ENCODE data around the gene PSMG3.

PSMG3 gene

DNA sequence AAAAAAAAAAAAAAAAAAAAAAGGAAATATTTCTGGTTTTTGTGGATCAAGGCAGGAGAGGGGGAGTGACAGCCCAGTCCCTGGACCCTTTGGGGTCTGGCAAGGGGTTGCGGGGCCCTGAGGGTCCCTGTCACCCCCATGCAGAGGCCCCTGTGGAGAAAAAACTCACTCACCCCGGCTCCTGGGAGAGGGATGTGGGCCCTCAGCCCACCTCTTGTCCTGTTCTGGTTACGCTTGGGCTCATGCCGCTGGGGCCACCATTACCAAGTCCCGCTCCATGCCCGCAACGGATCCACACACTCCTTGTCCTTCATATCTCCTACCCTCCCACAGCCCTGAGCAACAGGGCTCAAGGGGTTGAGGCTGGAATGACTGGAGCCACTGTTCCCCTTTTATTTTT is 12.8 kb downstream of the PSMG3 start:
- DNase-seq = no peak

DNA sequence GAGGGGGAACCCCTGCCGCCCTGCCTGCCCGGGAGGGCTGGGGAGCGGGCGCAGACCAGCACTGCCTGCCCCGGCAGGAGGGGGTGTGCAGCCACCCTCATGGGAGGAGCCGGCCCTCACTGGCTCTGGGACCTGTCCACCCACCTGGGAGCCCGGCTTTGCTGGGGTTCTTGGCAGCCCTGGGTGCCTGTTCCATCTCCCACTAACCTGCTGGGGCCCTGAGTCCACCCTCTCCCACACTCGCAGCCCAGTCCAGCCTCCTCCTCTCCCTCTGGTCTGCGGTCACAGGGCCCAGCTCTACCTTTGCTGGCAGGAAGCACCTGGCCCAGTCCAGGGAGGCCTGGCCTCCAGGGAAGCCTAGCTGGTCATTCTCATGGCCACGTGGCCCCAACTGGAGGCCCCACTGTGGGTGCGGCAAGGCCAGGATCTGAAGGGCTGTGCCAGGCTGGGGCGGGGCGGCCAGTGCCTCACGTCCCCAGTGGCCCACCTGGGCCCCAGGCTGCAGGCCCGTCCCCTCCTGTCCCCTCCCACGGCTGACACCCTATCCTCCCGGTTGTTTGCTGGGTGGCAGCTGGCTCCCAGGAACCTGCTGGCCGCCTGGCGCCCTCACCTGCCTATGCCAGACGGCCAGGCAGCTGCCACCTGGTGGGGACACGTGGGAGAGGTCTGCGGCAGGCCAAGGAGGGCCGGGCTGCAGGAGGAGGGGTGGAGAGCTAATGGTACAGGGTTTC is 13.9 kb downstream of the PSMG3 start, which contains the start of gene TMEM184A:
TMEM184A (minus strand) TSS at position 393 of the 731 bp plus-strand sequence. CDS start 721 bp downstream, outside the sequence.
- no peak for DNase-seq

DNA sequence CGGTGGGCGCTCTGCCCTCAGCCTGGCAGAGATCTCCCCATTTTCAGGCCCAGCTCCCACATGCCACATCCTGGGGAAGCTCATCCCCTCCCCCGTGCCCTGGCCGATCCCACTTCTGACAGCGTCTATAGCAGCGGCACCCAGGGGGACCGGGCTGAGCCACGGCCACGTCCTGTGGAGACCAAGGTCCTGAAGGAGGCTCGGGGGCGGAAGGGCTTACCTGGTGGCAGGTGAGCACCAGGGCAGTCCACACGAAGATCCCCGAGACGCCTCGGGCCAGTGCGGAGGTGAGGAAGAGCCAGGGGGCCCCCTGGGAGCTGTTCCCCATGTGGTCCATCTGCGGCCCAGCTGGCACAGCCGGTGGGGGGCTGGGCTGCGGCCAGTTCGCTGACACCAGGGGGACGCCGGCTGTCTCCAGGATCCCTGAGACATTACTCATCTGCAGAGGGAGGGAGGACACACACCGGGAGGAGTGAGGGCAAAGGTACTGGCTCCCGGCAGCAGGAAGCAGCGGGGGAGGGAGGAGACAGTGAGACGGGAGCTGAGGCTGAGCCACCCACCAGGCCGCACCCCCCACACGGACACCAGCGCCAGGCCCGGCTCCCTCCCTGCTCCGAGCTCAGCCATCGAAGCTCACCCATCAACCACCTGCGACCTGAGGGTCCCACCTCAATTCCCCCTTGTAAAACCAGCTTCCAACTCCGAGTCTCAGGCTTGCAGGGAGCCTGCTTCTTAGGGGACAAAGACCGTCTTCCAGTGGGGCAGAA is 14.6 kb downstream of the PSMG3 start:
- no peak for DNase-seq

DNA sequence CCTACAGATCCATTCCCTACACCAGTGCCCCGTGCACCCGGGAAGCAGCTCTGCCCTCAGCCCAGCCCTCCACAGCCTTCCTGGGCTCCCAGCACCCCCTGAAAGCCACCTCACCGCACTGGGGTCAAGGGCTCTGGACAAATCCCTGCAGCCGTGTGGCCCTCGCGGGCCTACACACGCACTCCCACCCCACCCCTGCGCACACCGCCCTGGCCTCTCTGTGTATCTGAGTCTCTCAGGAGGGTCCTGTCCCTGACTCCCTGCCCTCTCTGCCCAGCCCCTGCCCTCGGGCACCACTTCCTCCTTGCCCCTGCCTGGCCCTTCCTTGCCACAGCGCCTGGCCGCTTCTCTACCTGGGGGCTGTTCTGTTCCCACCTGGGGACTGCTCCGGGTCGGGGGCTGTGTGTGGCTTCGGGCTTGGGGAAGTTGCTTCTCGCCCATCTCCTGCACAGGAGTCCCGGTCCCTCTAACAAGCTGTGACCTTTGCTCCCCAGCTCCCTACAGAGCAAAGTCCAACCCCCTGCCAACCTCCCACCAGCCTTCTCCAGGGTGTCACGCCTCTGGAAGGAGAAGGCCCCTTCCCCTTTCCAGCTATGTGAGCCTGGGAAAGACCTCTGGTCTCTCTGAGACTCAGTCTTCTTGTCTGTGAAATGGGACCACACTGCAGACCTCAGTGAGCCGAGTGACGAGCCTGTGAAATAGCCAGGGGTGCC is 15.3 kb downstream of the PSMG3 start:
- DNase-seq = no peak

DNA sequence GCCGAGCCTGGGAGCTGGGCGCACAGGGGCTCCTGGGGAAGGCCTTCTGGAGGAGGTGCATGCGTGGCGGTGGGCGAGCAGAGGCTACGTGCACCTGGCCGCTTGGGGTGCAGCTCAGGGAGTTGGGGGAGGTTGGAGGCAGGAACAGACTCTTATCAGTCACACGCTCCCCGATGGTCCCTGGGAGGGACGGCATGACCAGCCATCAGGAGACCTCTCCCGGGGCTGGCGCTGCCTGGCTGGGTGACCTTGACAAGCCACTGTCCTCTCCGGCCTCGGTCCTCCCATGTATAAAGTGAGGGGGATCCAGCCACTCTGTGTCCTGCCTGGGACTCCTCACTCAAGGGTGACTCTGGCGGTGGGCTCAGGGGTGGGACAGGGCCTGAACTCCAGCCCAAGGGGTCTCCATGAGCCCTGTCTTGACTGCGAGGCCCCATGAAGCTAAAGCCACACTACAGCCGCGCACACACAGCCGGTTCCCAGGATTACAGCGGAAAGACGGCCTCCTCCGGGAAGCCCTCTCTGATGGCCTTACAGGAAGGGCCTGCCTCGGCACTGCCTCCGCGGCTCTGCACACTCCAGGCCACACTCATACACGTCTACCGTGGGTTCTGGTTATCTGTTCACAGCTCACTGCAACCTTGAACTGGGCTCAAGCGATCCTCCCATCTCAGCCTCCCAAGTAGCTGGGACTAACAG is 16.2 kb downstream of the PSMG3 start:
- no peak for DNase-seq

DNA sequence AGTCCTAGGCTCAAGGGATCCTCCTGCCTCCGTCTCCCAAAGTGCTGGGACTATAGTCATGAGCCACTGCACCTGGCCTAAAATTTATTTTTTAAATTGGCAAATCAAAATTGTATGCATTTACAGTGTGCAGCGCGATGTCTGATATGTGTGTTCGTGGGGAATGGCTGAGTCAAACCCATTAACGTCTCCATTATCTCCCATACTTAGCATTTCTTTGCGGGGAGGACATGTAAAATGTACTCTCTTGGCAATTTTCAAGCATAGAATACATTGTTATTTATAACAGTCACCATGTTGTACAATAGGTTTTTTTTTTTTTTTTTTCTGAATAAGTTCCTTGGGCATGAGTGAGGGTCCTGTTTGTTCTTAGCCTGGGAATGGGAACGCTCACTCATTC is 17.6 kb downstream of the PSMG3 start:
- no peak for DNase-seq

DNA sequence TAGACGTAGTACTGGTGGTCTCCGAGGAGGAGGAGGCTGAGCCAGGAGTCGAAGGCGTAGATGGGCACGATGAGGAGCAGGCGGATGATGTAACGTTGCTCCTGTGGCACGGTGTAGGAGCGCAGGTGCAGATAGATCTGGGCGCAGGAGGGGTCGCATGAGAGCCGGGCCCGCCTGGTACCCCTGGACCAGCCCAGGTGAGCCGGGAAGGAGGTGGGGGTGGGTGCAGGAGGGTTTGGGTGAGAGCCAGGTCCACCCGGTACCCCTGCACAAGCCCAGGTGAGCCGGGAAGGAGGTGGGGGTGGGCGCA is 19.0 kb downstream of the PSMG3 start:
- no peak for DNase-seq

DNA sequence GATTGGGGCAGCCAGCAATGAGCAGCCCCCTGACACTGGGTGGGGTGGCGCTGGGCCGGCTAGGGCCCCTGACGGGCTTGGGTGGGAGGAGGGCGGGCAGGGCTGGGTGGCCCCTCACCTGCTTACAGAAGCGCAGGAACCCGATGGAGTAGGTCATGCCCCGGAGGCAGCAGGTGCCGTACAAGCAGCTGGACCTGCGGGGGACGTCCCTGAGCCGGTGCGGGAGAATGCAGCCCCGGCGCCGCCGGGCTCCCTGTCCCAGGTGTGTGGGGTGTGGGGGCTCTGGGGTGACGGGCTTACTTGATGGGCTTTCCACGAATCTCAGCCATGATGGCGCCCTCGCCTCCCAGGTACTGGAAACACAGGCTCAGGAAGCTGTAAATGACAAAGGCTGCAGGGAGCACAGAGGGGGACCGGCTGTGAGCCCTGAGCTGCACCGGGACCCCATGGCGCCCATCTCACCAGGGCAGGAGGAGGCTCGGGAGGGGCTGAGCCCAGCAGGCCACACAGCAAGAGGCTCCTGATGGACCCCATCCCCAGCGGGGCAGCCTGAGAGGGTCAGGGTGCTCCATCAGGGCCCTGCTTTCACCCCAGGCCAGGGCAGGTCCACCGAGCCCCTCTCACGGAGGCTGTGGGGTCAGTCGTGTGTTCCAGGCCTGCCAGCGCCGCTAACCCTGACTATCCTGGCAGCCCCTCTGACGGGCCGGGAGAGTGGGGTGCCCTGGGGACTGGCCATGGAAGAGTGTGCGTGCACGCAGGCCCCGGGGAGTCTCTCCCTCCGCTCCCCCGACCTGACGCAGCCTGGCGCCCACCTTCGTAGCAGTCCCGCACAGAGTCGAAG is 19.6 kb downstream of the PSMG3 start:
- no peak for DNase-seq

DNA sequence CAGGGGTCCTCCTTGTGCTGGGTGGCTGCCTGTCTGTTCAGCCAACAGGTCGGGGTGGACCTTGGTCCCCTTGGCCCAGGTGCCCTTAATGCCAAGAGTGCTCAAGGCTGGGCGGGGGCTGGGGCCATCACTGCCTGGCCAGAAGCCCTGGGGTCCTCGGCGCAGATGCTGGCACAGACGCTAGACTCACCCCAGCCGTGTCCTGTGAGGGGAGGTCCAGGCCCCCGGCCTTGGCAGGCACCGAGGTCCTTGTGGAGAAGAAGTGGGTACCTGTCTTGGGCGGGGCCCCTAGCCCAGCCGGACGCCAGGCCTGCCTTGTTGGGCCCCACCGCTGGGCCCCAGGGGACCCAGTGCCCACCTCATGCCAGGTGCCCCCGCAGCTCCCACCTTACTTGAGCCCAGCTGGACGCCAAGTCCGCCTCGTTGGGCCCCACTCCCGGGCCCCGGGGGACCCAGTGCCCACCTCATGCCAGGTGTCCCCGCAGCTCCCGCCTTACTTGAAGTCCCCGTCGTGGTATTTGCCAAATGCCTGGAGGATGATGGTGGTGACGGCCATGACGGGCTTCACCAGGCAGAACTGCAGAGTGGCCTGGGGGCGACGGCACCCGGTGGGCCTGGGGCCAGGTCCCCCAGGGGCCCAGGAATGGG is 20.4 kb downstream of the PSMG3 start:
- DNase-seq = no peak

DNA sequence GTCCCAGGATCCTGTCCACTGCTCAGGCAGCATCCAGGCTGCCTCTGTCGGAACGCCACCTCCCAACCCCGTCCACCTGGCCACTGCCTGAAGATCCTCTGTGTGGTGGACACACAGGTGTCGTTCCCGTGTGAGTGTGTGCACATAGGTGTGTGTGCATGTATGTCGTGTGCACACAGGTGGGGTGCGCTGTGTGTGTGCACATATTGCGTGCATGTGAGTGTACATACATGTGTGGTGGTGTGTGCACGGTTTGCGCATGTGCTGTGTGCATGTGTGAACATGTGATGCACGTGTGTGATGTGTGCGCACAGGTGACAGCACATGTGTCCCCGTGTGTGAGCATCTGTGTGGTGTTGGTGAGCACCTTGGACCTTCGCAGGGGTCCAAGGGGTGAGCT is 20.9 kb downstream of the PSMG3 start:
- no peak for DNase-seq

DNA sequence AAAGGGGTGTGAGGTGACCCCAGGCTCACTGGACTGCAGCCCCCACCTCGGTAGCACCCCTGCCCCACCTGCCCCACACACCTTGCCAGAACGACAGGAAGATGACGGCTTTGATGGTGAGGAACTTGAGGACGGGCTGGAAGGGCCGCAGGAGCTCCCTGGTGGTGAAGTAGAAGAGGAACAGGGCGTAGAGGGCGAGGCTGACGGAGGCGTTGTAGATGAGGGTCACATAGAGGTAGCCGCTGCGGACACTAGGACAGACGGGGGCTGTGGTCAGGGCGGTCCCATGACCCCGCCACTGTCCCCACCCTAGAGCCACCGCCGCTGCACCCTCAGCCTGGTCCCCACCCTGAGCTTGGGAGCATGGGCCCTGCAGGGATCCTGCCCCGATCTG is 21.4 kb downstream of the PSMG3 start:
- DNase-seq = no peak

DNA sequence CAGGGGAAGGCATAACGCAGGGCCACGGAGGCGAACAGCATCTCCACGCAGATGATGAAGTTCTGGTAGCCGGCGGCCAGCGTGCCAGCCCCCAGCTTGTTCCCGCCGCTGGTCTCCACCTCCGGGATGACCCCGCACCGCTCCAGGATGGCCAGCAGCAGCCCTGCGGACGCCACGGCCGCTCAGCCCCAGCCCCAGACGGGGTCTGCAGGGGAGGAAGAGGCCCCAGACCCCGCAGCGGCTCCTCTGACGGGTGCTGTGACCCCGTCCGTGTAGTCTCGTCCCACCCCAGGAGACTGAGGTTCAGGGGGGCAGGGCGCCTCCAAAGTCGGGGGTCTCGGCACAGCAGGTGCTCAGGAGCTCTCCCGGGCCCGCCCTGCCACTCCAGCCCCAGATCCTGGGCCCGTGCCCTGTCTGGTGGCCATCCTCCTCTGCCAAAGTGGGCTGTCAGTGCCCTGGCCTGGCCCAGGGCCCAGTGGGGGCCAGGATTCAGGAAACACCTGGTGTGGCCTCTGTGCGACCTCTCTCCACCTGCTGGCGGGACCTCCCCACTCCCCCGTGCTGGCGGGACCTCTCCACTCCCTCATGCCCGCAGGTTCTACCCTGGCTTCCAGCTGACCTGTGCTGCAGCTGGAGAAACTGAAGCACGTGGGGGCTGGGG is 21.9 kb downstream of the PSMG3 start:
- no peak for DNase-seq

DNA sequence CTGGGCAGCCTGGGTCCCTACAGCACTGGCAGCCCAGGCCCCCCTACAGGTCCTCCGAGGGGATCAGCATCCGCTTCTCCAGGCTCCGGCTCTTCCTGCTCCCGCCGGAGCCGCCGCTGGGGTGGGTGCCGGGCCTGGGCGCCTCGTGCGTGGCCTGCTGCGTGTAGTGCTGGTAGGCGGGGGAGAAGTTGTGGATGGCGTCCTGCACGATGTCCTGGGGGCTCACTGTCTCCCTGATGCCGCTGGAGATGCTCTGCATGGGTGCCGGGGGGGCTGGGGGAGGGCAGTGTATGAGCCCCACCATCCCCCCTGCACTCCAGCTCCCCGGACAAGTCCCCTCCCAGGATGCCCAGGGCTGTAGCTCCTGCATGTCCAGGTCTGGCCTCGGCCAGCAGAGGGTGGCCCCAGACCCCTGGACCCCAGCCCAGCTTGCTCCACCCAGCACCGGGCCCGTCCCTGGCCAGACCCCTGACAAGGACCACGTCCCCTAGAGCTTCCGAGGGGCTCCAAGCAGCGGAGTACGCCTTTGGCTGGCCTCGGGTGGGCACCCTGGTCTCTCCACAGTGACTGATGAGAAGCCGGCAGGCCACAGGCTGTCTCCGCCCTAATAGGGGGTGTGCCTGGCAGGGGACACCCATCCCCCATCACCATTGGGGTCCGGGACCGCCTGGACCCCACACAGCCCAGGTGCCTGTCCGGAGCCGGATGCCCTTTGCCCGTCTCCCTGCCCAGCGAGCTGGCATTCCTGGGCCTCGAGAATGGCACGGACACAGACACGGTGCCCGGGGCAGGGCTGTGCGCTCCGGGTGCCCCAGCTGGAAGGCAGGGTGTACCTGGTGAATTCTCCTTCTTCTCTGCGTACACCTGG is 22.7 kb downstream of the PSMG3 start:
- DNase-seq = no peak

DNA sequence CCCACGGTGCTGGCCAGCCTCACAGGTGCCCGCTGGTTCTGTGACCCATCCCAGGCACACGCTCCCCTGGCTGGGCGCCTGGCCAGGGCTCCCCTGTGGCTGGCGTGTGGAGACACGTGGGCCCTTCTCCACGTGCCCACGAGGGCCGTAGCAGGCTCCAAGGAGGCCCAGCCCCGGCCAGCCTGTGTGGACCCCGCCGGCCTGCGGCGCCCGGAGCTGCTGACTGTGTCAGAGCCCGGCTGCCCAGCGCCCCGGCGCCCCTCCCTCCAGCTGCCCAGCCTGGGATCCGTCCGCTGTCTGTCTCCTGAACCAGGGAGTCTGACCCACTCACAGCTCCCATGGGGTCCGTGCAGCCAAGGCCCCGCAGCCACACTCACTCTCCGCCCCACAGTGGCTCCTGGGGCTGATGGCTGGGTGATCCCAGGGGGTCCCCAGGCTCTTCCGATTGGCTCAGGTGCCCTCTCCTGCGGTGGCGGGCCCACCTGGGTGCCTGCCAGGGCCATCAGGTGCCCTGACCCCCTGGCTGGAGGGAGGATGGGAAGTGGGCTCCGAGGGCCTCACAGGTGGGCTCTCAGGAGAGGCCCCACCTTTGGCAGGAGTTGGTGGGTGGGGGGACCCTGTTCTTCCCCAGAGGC is 23.4 kb downstream of the PSMG3 start:
- DNase-seq = no peak

DNA sequence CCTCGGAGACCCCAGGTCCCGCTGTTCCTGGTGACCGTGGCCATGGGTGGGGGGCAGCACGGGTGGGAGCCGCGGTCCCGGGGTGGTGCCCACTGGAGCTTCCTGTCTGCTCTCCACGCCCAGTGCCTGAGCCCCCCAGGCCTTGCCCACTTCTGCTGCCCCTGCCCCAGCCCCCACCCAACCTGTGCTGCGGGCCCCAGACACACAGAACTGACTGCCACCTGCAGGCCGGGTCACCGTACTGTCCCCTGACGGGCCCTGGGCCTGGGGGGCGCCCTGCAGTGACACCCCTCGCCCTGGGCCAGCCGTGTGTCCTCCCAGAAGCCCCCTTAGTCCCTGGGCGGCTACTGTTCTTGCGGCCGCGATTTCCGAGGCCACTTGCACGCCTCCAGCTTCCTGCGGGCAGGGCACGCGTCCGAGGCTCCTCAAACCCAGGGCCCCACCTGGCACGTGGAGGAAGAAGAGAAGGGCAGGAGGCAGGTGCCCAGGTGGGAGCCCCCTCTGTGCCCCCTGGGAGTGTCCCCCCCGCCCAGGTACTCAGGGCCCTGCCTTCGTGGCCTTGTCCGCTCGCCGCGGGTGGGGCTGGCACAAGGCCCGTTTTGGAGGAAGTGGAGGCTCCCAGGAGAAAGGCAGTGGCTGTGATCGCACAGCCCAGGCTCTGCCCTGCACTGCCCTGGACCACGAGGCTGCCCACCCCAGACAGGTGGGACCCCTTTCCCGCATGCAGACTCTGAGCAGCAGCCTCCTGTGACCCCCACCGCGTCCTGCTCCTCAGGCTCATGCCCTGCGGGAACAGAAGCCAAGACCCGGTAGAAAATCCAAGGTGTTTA is 24.2 kb downstream of the PSMG3 start:
- DNase-seq = no peak

DNA sequence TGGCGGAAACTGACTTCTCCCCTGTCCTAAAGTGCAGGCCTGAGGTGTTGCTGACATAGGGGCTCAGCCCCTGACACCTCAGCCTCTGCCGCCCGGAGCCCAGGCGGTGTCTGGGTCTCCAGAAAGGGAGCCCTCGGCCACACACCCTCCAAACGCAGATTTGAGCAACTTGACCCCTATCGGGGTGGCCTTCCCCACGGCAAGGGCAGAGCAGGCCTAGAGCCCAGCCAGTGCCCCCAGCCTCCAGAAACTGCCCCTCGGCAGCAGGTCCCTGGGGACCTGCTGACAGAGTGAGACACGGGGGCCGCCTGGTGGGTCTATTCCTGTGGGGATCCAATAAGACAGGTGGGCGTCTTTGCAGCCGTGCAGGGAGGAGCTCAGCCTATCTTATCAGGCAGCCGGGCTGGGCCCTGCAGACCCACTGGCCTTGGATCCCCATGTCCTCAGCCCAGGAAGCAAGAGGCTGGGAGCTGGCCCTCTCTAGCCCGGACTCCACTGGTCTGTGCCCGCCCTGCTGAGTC is 24.9 kb downstream of the PSMG3 start:
- no peak for DNase-seq

DNA sequence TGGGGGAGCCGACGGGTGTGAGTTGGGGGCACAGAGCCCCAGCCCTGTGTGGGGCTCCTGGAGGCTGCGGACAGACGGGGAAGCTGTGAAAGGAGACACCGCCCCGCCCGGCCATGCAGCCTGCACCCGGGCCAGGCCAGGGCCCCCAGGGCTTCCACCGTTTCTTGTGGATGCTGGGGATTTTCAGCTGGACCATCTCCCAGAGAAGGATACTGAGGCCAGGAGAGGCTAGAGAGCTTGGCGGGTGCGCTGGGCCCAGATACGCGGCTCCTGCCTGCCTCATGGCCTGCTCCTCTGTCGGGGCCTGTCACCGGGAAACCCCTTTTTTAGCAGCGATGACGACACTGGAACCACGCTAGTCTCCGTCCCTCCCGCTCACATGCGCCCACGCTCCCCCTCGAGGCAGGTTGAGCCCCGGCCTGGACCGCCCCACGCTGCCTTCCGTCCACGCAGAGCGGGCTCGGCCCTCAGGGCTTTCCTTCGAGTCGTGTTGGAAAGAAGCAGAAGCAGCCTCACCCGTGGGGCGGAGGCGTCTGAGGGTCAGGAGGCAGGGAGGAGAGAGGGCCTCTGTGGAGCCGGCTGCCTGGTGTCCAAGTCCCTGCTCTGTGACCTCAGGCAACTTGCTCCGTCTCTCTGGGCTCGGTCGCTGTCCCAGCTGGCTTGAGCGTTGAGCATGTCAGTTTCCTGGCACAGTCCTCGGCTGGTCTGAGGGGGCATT is 25.5 kb downstream of the PSMG3 start:
- no peak for DNase-seq

DNA sequence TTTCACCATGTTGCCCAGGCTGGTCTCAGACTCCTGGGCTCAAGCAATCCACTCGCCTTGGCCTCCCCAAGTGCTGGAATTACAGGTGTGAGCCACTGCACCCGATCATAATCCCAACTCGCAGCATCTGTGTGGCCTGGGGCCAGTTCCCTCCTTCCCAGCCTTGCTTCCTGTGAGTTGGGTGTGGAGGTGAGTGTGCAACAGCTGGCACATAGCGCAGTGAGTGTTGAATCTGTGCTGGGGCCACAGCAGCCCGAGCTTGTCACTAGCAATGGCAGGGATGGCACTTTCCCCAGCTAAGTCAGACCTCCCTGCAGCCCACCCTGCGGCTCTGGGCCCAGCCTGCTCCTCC is 26.0 kb downstream of the PSMG3 start:
- DNase-seq = no peak
